Sigmoid colon (tissue), 4 donors: Measurements from ENCODE around the gene ENTPD6.
A peak's percentile ranks its signal among the peaks of the same experiment; 100 is the strongest.

Experiments
- CTCF ChIP-seq, 4 experiments: fragments of 450-650 bp in 3 of 4; fragments of 200-600 bp in 1 of 4; IDR thresholded peaks; one replicate each; pipeline ENCODE4 v1.5.1; 2016 to 2019; ENCODE audit warnings: antibody characterized with exemption in 4 of 4, mild to moderate bottlenecking in 3 of 4, moderate library complexity in 2 of 4
- EP300 ChIP-seq, 4 donors: sonication (generic); formaldehyde crosslinking; IDR thresholded peaks; one replicate each; pipeline ENCODE4 v1.6.1; 2017; ENCODE audit warnings: antibody characterized with exemption in 4 of 4
- POLR2A ChIP-seq, 2 donors: fragments of 450-650 bp; IDR thresholded peaks; one replicate each; pipeline ENCODE4 v1.6.1; 2016; ENCODE audit warnings: antibody characterized with exemption in 2 of 2, mild to moderate bottlenecking in 2 of 2, moderate library complexity in 2 of 2
- POLR2AphosphoS5 ChIP-seq, 4 donors: sonication (generic); formaldehyde crosslinking; IDR thresholded peaks; one replicate each; pipeline ENCODE4 v1.6.1; 2017; ENCODE audit warnings: antibody characterized with exemption in 4 of 4

GRCh38 chr20:25249198-25249931, 53.9 kb downstream of the ENTPD6 start:
- TF ChIP-seq CTCF (IDR thresholded peaks at IDR 0.05) (no peak), POLR2A (IDR thresholded peaks at IDR 0.05) (no peak), POLR2AphosphoS5 (IDR thresholded peaks at IDR 0.05) (peak in 3 of 4 donors; percentile 7 to 34 (median 12)), EP300 (IDR thresholded peaks at IDR 0.05) (no peak)
